ENCODE data around the gene METRN.

Gene METRN

DNA sequence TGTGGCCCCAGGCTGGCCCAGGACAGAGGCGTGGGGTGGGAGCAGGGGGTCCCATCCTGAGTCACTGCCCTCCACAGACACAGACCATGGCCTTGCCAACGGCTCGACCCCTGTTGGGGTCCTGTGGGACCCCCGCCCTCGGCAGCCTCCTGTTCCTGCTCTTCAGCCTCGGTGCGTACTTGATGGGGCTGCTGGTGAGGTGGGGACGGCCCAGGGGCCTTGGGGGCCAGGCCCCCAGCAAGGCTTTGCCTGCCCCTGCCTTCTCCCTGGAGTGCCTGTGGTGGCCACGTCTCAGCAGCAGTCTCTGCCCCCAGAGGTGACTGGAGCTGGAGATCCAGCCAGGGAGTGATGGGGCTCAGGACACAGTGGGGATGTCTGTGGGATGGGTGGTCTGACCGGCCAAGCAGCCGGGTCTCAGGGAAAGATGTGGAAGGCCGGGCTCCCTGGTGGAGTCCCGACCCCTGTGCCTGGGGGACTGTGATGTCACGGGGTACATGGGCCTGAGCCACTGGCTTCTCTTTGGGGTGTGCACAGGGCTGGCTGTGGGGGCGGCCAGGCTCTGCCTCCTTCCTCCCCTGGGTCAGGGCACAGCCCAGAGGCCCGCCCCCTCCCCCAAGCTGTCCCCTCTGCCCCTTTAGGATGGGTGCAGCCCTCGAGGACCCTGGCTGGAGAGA, 47.8 kb downstream of the METRN start:
- no peak for DNase-seq

DNA sequence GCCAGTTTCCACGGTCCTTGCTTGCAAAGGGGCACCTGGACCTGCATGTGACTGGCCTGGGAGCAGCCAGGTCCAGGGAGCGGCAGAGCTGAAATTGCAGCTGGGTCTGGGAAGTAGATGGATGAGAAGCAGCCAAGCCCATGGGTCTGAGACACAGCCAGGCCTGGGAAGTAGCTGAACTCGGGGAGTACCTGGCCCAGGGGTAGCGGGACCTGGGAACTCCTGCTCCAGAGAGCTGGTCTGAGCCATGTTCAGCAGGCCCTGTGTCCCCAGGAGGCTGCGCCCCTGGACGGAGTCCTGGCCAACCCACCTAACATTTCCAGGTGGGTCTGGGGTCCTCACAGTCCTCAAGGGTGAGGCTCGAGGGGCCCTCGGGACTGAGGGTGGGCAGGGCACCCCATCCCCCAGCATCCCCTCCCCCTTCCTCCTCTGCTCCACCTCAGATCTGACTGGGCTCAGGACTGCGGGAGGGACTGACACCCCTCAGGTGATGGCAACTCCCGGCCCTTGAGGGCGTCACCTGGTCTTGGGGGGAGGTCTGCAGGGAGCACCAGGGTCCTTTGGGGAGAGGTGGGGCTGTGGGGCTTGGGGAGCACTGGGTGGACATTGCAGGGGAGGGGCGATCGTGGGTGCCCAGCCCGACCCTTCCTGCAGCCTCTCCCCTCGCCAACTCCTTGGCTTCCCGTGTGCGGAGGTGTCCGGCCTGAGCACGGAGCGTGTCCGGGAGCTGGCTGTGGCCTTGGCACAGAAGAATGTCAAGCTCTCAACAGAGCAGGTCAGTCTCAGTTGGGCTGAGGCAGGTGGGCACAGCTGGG, 48.7 kb downstream of the METRN start:
- DNase-seq = no peak

GRCh38 chr16:764184-764750, 49.3 kb downstream of the METRN start:
- DNase-seq = no peak

- DNase-seq = no peak
These were observed 50.0 kb downstream of the METRN start for GRCh38 chr16:764848-765487.

DNA sequence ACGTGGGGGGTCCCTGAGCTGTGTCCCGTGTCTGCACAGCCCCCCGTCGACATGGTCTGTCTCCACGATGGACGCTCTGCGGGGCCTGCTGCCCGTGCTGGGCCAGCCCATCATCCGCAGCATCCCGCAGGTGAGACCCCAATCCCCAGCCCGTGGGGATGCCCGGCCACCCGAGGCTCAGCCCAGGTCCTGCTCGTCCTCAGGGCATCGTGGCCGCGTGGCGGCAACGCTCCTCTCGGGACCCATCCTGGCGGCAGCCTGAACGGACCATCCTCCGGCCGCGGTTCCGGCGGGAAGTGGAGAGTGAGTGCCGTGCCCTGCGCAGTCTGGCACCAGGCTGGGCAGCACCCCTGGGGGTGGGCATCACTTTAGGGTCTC, 50.6 kb downstream of the METRN start:
- no peak for DNase-seq

DNA sequence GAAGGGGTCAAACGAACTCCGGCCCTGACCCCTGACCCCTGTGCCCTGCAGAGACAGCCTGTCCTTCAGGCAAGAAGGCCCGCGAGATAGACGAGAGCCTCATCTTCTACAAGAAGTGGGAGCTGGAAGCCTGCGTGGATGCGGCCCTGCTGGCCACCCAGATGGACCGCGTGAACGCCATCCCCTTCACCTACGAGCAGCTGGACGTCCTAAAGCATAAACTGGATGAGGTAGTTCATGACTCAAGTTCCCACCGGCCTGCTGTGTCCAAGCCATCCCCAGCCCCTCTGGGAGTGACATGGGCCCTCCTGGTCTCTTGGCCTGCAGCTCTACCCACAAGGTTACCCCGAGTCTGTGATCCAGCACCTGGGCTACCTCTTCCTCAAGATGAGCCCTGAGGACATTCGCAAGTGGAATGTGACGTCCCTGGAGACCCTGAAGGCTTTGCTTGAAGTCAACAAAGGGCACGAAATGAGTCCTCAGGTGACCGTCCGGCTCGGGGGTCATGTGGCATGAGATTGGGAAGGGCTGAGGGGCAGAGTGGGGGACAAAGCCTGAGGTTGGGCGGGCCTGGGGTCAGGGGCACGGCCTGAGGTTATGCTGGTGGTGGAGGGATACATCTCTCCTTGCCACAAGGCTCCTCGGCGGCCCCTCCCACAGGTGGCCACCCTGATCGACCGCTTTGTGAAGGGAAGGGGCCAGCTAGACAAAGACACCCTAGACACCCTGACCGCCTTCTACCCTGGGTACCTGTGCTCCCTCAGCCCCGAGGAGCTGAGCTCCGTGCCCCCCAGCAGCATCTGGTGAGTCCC, 51.3 kb downstream of the METRN start:
- no peak for DNase-seq

DNA sequence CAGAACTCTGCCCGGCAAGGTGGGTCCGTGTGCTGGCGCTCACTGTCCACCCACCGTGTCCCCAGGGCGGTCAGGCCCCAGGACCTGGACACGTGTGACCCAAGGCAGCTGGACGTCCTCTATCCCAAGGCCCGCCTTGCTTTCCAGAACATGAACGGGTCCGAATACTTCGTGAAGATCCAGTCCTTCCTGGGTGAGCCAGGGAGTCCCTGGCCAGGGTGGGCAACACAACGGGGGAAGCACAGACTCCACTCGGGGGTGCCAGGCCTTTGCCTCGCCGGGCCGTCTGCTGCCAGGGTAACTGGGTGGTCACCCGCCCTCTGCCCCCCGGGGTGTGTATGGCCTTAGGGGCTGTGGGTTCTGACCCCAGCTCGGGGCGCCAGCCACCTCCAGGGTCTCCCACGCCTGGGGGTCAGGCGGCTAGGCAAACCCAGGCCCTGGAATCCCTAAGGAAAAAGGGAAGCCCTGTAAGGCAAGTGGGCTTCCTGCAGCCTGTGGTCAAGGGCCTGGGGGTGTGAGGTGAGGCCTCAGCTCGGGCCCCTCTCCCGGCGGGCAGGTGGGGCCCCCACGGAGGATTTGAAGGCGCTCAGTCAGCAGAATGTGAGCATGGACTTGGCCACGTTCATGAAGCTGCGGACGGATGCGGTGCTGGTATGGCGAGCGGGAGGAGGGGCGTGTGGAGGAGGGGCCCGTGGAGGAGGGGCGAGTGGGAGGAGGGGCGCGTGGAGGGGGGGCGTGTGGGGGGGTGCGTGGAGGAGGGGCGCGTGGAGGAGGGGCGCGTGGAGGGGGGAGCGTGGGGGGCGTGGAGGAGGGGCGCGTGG, 52.1 kb downstream of the METRN start:
- DNase-seq = no peak

GRCh38 chr16:767743-768235, 52.9 kb downstream of the METRN start:
- DNase-seq = no peak

GRCh38 chr16:768428-768827, 53.5 kb downstream of the METRN start:
- no peak for DNase-seq

Measured in Kasumi-1 (cell line).